DMS 273 (cell line): ENCODE data around the gene PTGIR.

ENCODE experiments used
- DNase-seq: peaks from one replicate; lab custom pipeline; 2025; ENCODE audit not compliant: unreplicated experiment; lab: John Stamatoyannopoulos, UW

PTGIR gene

GRCh38 chr19:46616631-46617322, 8.1 kb downstream of the PTGIR start:
- peak; percentile 97 for DNase-seq

GRCh38 chr19:46615966-46616365, 8.9 kb downstream of the PTGIR start:
- no peak for DNase-seq

- peak; percentile 91 for DNase-seq
These were observed 10.7 kb downstream of the PTGIR start for GRCh38 chr19:46614114-46614722.

GRCh38 chr19:46613525-46613924, 11.4 kb downstream of the PTGIR start:
- DNase-seq: no peak

- DNase-seq: no peak
These were observed 13.1 kb downstream of the PTGIR start for GRCh38 chr19:46611776-46612175.

GRCh38 chr19:46610851-46611770, 13.8 kb downstream of the PTGIR start:
- DNase-seq: no peak

- no peak for DNase-seq
These were observed 14.5 kb downstream of the PTGIR start for GRCh38 chr19:46610413-46610775.

GRCh38 chr19:46609511-46610412, 15.1 kb downstream of the PTGIR start:
- no peak for DNase-seq

- no peak for DNase-seq
These were observed 16.1 kb downstream of the PTGIR start for GRCh38 chr19:46608581-46609345.

GRCh38 chr19:46608178-46608577, 16.7 kb downstream of the PTGIR start:
- no peak for DNase-seq

GRCh38 chr19:46607448-46607841, 17.4 kb downstream of the PTGIR start:
- no peak for DNase-seq

- no peak for DNase-seq
These were observed 18.0 kb downstream of the PTGIR start for GRCh38 chr19:46606681-46607447.

GRCh38 chr19:46606019-46606418, 18.9 kb downstream of the PTGIR start:
- DNase-seq: no peak

- DNase-seq: no peak
These were observed 19.5 kb downstream of the PTGIR start for GRCh38 chr19:46605356-46605821.

GRCh38 chr19:46604781-46605355, 20.0 kb downstream of the PTGIR start:
- DNase-seq: no peak

- no peak for DNase-seq
These were observed 21.1 kb downstream of the PTGIR start for GRCh38 chr19:46603752-46604231.

GRCh38 chr19:46603195-46603637, 21.7 kb downstream of the PTGIR start:
- DNase-seq: no peak

- no peak for DNase-seq
These were observed 22.3 kb downstream of the PTGIR start for GRCh38 chr19:46602392-46603194.
